Activated CD8-positive, alpha-beta memory T cell treated with anti-CD3 and anti-CD28 coated beads for 24 hours (primary cell): ENCODE data around the gene PI4KB.
A peak's percentile ranks its signal among the peaks of the same experiment; 100 is the strongest.

Experiments used
- DNase-seq: peaks from one replicate; pipeline ENCODE4 v3.0.0-alpha.2; 2020

The PI4KB gene

GRCh38 chr1:151311011-151311410, 16.2 kb downstream of the PI4KB start:
- DNase-seq: no peak

- DNase-seq: no peak
Measured at GRCh38 chr1:151309811-151310323, 17.3 kb downstream of the PI4KB start.

GRCh38 chr1:151294742-151295462, 32.3 kb downstream of the PI4KB start:
- DNase-seq: no peak

GRCh38 chr1:151293093-151293492, 34.1 kb downstream of the PI4KB start:
- no peak for DNase-seq

- no peak for DNase-seq
Measured at GRCh38 chr1:151292207-151293030, 34.8 kb downstream of the PI4KB start.

- no peak for DNase-seq
Measured at GRCh38 chr1:151290709-151291303, 36.4 kb downstream of the PI4KB start.

- DNase-seq: no peak
Measured at GRCh38 chr1:151289991-151290708, 37.1 kb downstream of the PI4KB start.

- no peak for DNase-seq
Measured at GRCh38 chr1:151289080-151289935, 37.9 kb downstream of the PI4KB start.

GRCh38 chr1:151288502-151288901, 38.7 kb downstream of the PI4KB start:
- no peak for DNase-seq

- no peak for DNase-seq
Measured at GRCh38 chr1:151287767-151288500, 39.3 kb downstream of the PI4KB start.

- no peak for DNase-seq
Measured at GRCh38 chr1:151287341-151287699, 39.9 kb downstream of the PI4KB start.

- no peak for DNase-seq
Measured at GRCh38 chr1:151286619-151287340, 40.4 kb downstream of the PI4KB start.

- DNase-seq: no peak
Measured at GRCh38 chr1:151284013-151284577, 43.1 kb downstream of the PI4KB start.

GRCh38 chr1:151282883-151283725, 44.1 kb downstream of the PI4KB start:
- DNase-seq: no peak

- DNase-seq: peak; percentile 99
Measured at GRCh38 chr1:151281969-151282882, 45.0 kb downstream of the PI4KB start, which contains the start of gene ZNF687. Gene ZNF687 (plus strand): TSS chr1:151282299. CDS start chr1:151286292, 3,993 bp downstream.

GRCh38 chr1:151281225-151281968, 45.8 kb downstream of the PI4KB start:
- DNase-seq: peak; percentile 99

GRCh38 chr1:151277249-151277648, 50.0 kb downstream of the PI4KB start:
- DNase-seq: no peak
